T-cell (primary cell): ENCODE measurements around the gene KAZN. TPM values are rescaled to one million over a fixed set of nuclear protein-coding genes. Genes with fewer than 3 reads are reported as not detected.
"Not testable (repeated sequence)": the region's sequence is repeated elsewhere in the genome, so short reads cannot be mapped to it uniquely, and the experiment has no call there.

Source experiments
- ATAC-seq, 4 experiments: fragments of 200-7000 bp in 3 of 4; fragments of 150-1000 bp in 1 of 4; cut with Tn5 transposase; replicated peaks in 1 of 4; 1 replicate in 3 of 4; 2 replicates in 1 of 4; pipeline ENCODE4 v1.10.0; 2021; ENCODE audit warnings: moderate library complexity in 3 of 4, mild to moderate bottlenecking in 2 of 4, moderate number of reproducible peaks in 1 of 4
- CTCF ChIA-PET, 2 donors: fragments of 300-600 bp; sonication (Branson Sonifier 250); formaldehyde crosslinking; loops; one replicate each; lab custom pipeline; 2022; ENCODE audit warnings: antibody characterized with exemption in 2 of 2; lab: Charles Lee
- POLR2A ChIA-PET, 2 donors: fragments of 300-600 bp; sonication (Branson Sonifier 250); formaldehyde crosslinking; loops; one replicate each; lab custom pipeline; 2022; ENCODE audit warnings: antibody characterized with exemption in 2 of 2; lab: Charles Lee
- DNase-seq, 35 experiments: peaks; one replicate each; pipeline versions ENCODE4 v3.0.0 to v3.0.0-alpha.2; 2013 to 2023
- H3K27ac ChIP-seq: one replicate; pipeline ENCODE4 v1.5.1; 2013; ENCODE audit warnings: low read length
- H3K27me3 ChIP-seq, 2 experiments: replicated peaks in 1 of 2; 1 replicate in 1 of 2; 2 replicates in 1 of 2; pipeline versions ENCODE4 v1.6.1 to v1.7.0; 2013; ENCODE audit warnings: low read length in 1 of 2, mixed read lengths in 1 of 2; ENCODE audit not compliant: control insufficient read depth in 2 of 2, insufficient read depth in 2 of 2; ENCODE audit errors: extremely low read depth in 1 of 2
- H3K36me3 ChIP-seq, 2 donors: 1 replicate in 1 of 2; 2 replicates in 1 of 2; pipeline versions ENCODE4 v1.6.1 to v1.7.0; 2013; ENCODE audit warnings: low read length in 1 of 2; ENCODE audit not compliant: control insufficient read depth in 2 of 2, insufficient read depth in 1 of 2; ENCODE audit errors: extremely low read depth in 1 of 2
- H3K4me1 ChIP-seq, 2 experiments: 1 replicate in 1 of 2; 2 replicates in 1 of 2; pipeline versions ENCODE4 v1.6.1 to v1.7.0; 2013; ENCODE audit warnings: low read length in 2 of 2, mixed read lengths in 1 of 2; ENCODE audit not compliant: insufficient read depth in 2 of 2, control insufficient read depth in 1 of 2; ENCODE audit errors: extremely low read depth in 1 of 2
- H3K4me3 ChIP-seq, 2 donors: 1 replicate in 1 of 2; 2 replicates in 1 of 2; pipeline versions ENCODE4 v1.5.1 to v1.7.0; 2013; ENCODE audit warnings: mild to moderate bottlenecking in 2 of 2, low read length in 1 of 2, moderate library complexity in 1 of 2; ENCODE audit not compliant: control insufficient read depth in 1 of 2; ENCODE audit errors: extremely low read depth in 1 of 2
- H3K9me3 ChIP-seq: 2 replicates; pipeline ENCODE4 v1.7.0; 2013
- H3K27ac Mint-ChIP-seq, 2 donors: one replicate each; pipeline ENCODE4 v1.8.0; 2020 to 2021; ENCODE audit warnings: mild to moderate bottlenecking in 2 of 2, mixed read lengths in 2 of 2
- H3K27me3 Mint-ChIP-seq, 2 donors: one replicate each; pipeline ENCODE4 v1.8.0; 2021 to 2022; ENCODE audit warnings: mixed read lengths in 2 of 2
- H3K36me3 Mint-ChIP-seq: one replicate; pipeline ENCODE4 v1.8.0; 2021; ENCODE audit warnings: mixed read lengths
- H3K4me1 Mint-ChIP-seq, 3 donors: one replicate each; pipeline ENCODE4 v1.8.0; 2020 to 2022; ENCODE audit warnings: mixed read lengths in 3 of 3, mild to moderate bottlenecking in 1 of 3
- H3K4me3 Mint-ChIP-seq, 3 donors: one replicate each; pipeline ENCODE4 v1.8.0; 2020 to 2022; ENCODE audit warnings: mild to moderate bottlenecking in 3 of 3, mixed read lengths in 3 of 3, moderate library complexity in 3 of 3
- H3K9me3 Mint-ChIP-seq, 3 donors: one replicate each; pipeline ENCODE4 v1.8.0; 2020 to 2022; ENCODE audit warnings: mixed read lengths in 3 of 3
- WGBS: methylation state at CpG from one replicate; pipeline ENCODE4 v1.1.5; 2013; ENCODE audit warnings: missing lambda C conversion rate; ENCODE audit not compliant: insufficient coverage; 5-methylcytosine and 5-hydroxymethylcytosine counted together
- total RNA-seq, 35 experiments: library from RNA in 6 of 35; stranded (reverse) in 6 of 35; fragments of 120-200 nt in 1 of 35; gene quantifications; one replicate each; pipeline versions ENCODE4 v1.2.1 to v1.2.4 and lab custom pipeline; 2013 to 2026

The KAZN gene
- total RNA-seq, 5 donors from 2014 or later (not counting 1 experiment from before 2014, with no cell fraction given): 0.18 to 0.58 (median 0.30) TPM

GRCh38 chr1:14959059-14959694, 360.7 kb downstream of the KAZN start:
- H3K4me3 Mint-ChIP-seq: no peak overlapping the region
- H3K9me3 Mint-ChIP-seq: no peaks in the 10 kb centered on the region
- Histone ChIP-seq H3K36me3 (no peaks in the 10 kb centered on the region), H3K4me3 (no peak overlapping the region), H3K27ac (no peak overlapping the region), H3K4me1 (no peaks in the 10 kb centered on the region), H3K9me3 (no peaks in the 10 kb centered on the region), H3K27me3 (peaks cover 0 to 6% of the 10 kb centered on the region in 2 experiments)
- 82% methylated on average over 10 of the region's 14 CpGs for WGBS
- ATAC-seq: no peak
- H3K27ac Mint-ChIP-seq: no peak overlapping the region
- H3K4me1 Mint-ChIP-seq: no peaks in the 10 kb centered on the region
- no peak for DNase-seq
- H3K27me3 Mint-ChIP-seq: no peaks in the 10 kb centered on the region
- POLR2A ChIA-PET: no interaction called here
- CTCF ChIA-PET: no interaction called here
- no peaks in the 10 kb centered on the region for H3K36me3 Mint-ChIP-seq

GRCh38 chr1:14961661-14962267, 363.3 kb downstream of the KAZN start:
- CTCF ChIA-PET: no interaction called here
- no peaks in the 10 kb centered on the region for H3K4me1 ChIP-seq
- no peak for DNase-seq
- H3K4me3 Mint-ChIP-seq: no peak overlapping the region
- POLR2A ChIA-PET: no interaction called here
- no peaks in the 10 kb centered on the region for H3K4me1 Mint-ChIP-seq
- H3K4me3 ChIP-seq: no peak overlapping the region
- no peak overlapping the region for H3K27ac Mint-ChIP-seq
- no peak for ATAC-seq
- WGBS: 68% methylated on average over 2 of the region's 3 CpGs
- H3K36me3 ChIP-seq: no peaks in the 10 kb centered on the region
- peaks cover 0 to 6% of the 10 kb centered on the region in 2 experiments for H3K27me3 ChIP-seq
- H3K27ac ChIP-seq: no peak overlapping the region
- H3K36me3 Mint-ChIP-seq: no peaks in the 10 kb centered on the region
- H3K9me3 ChIP-seq: no peaks in the 10 kb centered on the region
- H3K27me3 Mint-ChIP-seq: no peaks in the 10 kb centered on the region
- H3K9me3 Mint-ChIP-seq: no peaks in the 10 kb centered on the region

GRCh38 chr1:14962407-14962806, 363.9 kb downstream of the KAZN start:
- ATAC-seq: no peak
- Mint-ChIP-seq H3K4me1 (no peaks in the 10 kb centered on the region), H3K27ac (no peak overlapping the region), H3K27me3 (peaks cover 0 to 2% of the 10 kb centered on the region in 2 donors), H3K36me3 (no peaks in the 10 kb centered on the region), H3K4me3 (no peak overlapping the region), H3K9me3 (no peaks in the 10 kb centered on the region)
- Histone ChIP-seq H3K9me3 (no peaks in the 10 kb centered on the region), H3K4me3 (no peak overlapping the region), H3K36me3 (no peaks in the 10 kb centered on the region), H3K27me3 (peaks cover 0 to 10% of the 10 kb centered on the region in 2 experiments), H3K27ac (no peak overlapping the region), H3K4me1 (no peaks in the 10 kb centered on the region)
- no peak for DNase-seq
- WGBS: 81% methylated on average over 7 of the region's 7 CpGs
- CTCF ChIA-PET: no interaction called here
- POLR2A ChIA-PET: no interaction called here

GRCh38 chr1:14963791-14964710, 365.6 kb downstream of the KAZN start:
- WGBS: no CpG with 5 or more reads among the region's 10 CpGs
- H3K36me3 ChIP-seq, H3K27me3 Mint-ChIP-seq, H3K4me3 Mint-ChIP-seq, H3K27ac Mint-ChIP-seq, H3K27me3 ChIP-seq, H3K9me3 ChIP-seq, H3K9me3 Mint-ChIP-seq, DNase-seq, H3K36me3 Mint-ChIP-seq, POLR2A ChIA-PET, H3K4me3 ChIP-seq, CTCF ChIA-PET, H3K4me1 Mint-ChIP-seq, H3K27ac ChIP-seq, ATAC-seq: not testable (repeated sequence)
- H3K4me1 ChIP-seq: peaks cover 7 to 10% of the 10 kb centered on the region in 2 experiments

DNA sequence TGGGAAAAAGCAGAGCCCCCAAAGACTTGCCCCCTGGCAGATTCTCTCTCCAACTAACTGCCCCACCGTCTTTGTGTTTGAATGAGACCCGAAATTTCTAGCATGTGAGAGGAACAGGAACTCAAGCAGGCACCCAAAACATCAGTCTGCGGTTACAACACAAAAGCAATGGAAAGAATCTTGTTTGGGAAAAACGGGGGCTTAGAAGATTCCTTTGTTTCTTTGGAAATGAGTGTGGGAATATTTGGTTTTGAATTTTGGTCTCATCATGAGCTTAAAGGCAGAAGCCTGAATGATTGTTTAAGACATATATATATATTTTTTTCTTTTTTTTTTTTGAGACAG, 366.2 kb downstream of the KAZN start:
- Mint-ChIP-seq H3K4me3 (no peak overlapping the region), H3K27me3 (peaks cover 0 to 3% of the 10 kb centered on the region in 2 donors), H3K27ac (no peak overlapping the region), H3K36me3 (no peaks in the 10 kb centered on the region), H3K9me3 (no peaks in the 10 kb centered on the region), H3K4me1 (peaks cover 9 to 14% (median 10%) of the 10 kb centered on the region in 3 donors)
- Histone ChIP-seq H3K27me3 (peaks cover 0 to 9% of the 10 kb centered on the region in 2 experiments), H3K27ac (no peak overlapping the region), H3K9me3 (no peaks in the 10 kb centered on the region), H3K4me3 (no peak overlapping the region), H3K36me3 (no peaks in the 10 kb centered on the region), H3K4me1 (peaks cover 10 to 17% of the 10 kb centered on the region in 2 experiments)
- ChIA-PET CTCF (no interaction called here), POLR2A (no interaction called here)
- WGBS: 54% methylated on average over 3 of the region's 4 CpGs
- DNase-seq (no peak), ATAC-seq (no peak)

- peaks cover 0 to under 1% (median 0%) of the 10 kb centered on the region in 3 donors for H3K9me3 Mint-ChIP-seq
- DNase-seq (no peak), ATAC-seq (no peak)
- no peak overlapping the region for H3K4me3 Mint-ChIP-seq
- Histone ChIP-seq H3K27me3 (peaks cover 0 to 7% of the 10 kb centered on the region in 2 experiments), H3K36me3 (no peaks in the 10 kb centered on the region), H3K9me3 (no peaks in the 10 kb centered on the region), H3K27ac (no peak overlapping the region), H3K4me1 (peaks cover 14 to 17% of the 10 kb centered on the region in 2 experiments), H3K4me3 (peak overlapping the region in 1 of 2 donors; percentile 53)
- H3K27me3 Mint-ChIP-seq: peaks cover 0 to 10% of the 10 kb centered on the region in 2 donors
- peaks cover 14 to 23% (median 15%) of the 10 kb centered on the region in 3 donors for H3K4me1 Mint-ChIP-seq
- ChIA-PET CTCF (no interaction called here), POLR2A (no interaction called here)
- H3K27ac Mint-ChIP-seq: no peak overlapping the region
- 96% methylated on average over 14 of the region's 15 CpGs for WGBS
- H3K36me3 Mint-ChIP-seq: no peaks in the 10 kb centered on the region
Measured at GRCh38 chr1:14968251-14968851, 369.9 kb downstream of the KAZN start.
